ENCODE measurements around the gene FARS2.

DNA sequence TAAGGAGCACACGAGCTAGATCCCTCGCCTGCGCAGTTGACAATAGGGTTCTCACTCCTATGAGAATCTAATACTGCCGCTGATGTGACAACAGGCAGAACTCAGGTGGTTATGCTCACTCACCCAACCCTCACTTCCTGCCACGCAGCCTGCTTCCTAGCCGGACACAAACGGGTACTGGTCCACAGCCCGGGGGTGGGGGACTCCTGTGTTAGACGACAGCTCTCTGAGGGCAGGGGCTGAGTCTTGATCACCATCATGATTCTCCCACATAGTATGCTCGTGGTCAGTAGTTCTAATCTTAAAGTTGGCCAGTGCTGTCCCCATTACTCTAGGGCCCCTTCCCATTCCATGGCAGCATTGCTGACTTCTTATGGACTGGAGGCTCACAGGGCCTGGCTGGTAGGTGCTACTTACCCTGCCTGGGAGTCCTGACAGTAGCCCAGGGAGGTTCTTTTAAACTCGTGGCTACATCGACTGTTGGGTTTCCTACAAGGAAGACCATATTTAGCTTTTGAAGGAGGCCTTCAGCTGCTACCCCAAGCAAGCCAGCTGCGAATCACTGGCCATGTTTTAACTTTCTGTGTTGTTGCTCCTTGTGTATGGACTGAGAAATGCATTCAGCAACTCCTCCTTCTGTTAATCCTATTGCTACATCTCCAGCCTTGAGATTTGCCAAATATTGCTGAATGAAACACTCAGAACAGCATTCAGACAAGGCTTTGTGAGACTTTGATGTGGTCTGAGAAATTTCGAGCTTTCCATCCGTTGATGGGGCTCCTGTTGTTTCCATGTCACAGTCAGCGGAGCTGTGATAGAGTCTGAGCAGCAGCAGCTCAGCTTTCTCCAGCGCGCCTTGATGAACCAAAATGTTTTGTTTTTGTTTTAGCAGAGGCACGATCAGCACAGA is 445.1 kb downstream of the FARS2 start:
- TF ChIP-seq POLR2A (IDR thresholded peaks at IDR 0.05; ENCODE audit: low read length) (no peak), GATA1 (IDR thresholded peaks at IDR 0.05; ENCODE audit: low read depth, low read length) (no peak)
